Hepatocyte (in vitro differentiated cells): ENCODE measurements around the gene TMPRSS2.

Experiments used
- EZH2 ChIP-seq: fragments of 200-600 bp; sonication (generic); IDR thresholded peaks from 2 replicates; pipeline ENCODE4 v1.6.1; 2016; ENCODE audit warnings: antibody characterized with exemption, mild to moderate bottlenecking, borderline replicate concordance
- TF ChIP-seq, protein P1 (sequence below): fragments of 200-600 bp; sonication (generic); IDR thresholded peaks from 2 replicates; pipeline ENCODE4 v1.5.1; 2016; ENCODE audit warnings: antibody characterized with exemption, mild to moderate bottlenecking; ENCODE audit not compliant: poor library complexity

DNA sequence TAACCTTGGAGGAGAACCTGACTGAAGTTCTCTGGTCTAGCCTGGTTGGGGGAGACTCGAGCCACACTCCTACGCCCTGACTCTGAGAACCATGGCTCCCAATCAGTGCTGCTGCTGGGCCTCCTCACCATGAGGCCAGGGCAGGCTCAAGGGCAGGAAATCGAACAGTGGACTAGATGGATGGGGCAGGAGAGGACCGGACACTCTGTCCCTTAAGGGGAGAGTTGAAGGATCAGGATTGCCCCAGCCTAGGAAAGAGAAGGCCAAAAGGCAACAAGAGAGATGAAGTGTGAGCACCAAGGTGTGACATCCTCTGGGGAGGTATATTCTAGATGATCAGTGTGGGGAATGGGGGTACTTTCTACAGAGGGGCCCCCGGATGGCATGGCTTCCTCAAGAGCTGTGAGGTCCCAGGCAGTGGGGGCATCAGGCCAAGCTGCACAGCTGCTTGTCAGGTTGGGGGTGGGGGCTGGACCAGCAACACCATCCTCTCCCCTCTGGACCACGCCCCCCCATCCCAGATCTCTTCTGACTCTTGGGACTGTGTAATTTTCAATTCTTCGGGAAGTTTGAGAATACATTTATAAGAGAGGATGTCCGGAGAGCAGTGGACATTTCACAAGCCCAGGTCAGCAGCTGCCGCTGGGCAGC, 47.9 kb downstream of the TMPRSS2 start:
- TF ChIP-seq, protein P1, sequence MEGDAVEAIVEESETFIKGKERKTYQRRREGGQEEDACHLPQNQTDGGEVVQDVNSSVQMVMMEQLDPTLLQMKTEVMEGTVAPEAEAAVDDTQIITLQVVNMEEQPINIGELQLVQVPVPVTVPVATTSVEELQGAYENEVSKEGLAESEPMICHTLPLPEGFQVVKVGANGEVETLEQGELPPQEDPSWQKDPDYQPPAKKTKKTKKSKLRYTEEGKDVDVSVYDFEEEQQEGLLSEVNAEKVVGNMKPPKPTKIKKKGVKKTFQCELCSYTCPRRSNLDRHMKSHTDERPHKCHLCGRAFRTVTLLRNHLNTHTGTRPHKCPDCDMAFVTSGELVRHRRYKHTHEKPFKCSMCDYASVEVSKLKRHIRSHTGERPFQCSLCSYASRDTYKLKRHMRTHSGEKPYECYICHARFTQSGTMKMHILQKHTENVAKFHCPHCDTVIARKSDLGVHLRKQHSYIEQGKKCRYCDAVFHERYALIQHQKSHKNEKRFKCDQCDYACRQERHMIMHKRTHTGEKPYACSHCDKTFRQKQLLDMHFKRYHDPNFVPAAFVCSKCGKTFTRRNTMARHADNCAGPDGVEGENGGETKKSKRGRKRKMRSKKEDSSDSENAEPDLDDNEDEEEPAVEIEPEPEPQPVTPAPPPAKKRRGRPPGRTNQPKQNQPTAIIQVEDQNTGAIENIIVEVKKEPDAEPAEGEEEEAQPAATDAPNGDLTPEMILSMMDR: no peak
- no peak for TF ChIP-seq EZH2
